Thyroid gland (tissue), 4 donors: Measurements from ENCODE around the gene ZNF785. TPM values are rescaled to one million over a fixed set of nuclear protein-coding genes. Genes with fewer than 3 reads are reported as not detected.

Experiments
- DNase-seq, 2 donors: peaks; one replicate each; pipeline ENCODE4 v3.0.0-alpha.2; 2019
- H3K27ac ChIP-seq, 3 donors: fragments of 200-600 bp; sonication (generic); 1 replicate in 2 of 3; 2 replicates in 1 of 3; pipeline ENCODE4 v1.5.1; 2016 to 2019; ENCODE audit warnings: mild to moderate bottlenecking in 1 of 3, moderate library complexity in 1 of 3
- H3K27me3 ChIP-seq: fragments of 200-600 bp; sonication (generic); one replicate; pipeline ENCODE4 v1.5.1; 2019
- H3K36me3 ChIP-seq, 2 donors: fragments of 200-600 bp; sonication (generic); one replicate each; pipeline ENCODE4 v1.5.1; 2016 to 2019
- H3K4me1 ChIP-seq, 2 donors: fragments of 200-600 bp; sonication (generic); one replicate each; pipeline ENCODE4 v1.5.1; 2017 to 2019
- H3K4me3 ChIP-seq, 3 donors: fragments of 200-600 bp; sonication (generic); replicated peaks in 1 of 3; 1 replicate in 2 of 3; 2 replicates in 1 of 3; pipeline ENCODE4 v1.5.1; 2016; ENCODE audit warnings: mild to moderate bottlenecking in 1 of 3
- H3K9me3 ChIP-seq: fragments of 200-600 bp; sonication (generic); one replicate; pipeline ENCODE4 v1.5.1; 2017
- POLR2A ChIP-seq, 2 donors: fragments of 450-650 bp; IDR thresholded peaks; one replicate each; pipeline ENCODE4 v1.6.1; 2017; ENCODE audit warnings: antibody characterized with exemption in 2 of 2, mild to moderate bottlenecking in 2 of 2, moderate library complexity in 1 of 2
- WGBS, 2 donors: methylation state at CpG; one replicate each; pipeline ENCODE4 v1.1.5; 2017; 5-methylcytosine and 5-hydroxymethylcytosine counted together
- intact Hi-C: fragments of 100-400 bp; cut with DNase I; formaldehyde crosslinking; loops from one replicate; pipeline ENCODE4 v1.15.1; 2023
- total RNA-seq, 4 donors: library from RNA; depleted of rRNA; stranded (reverse); fragments of >200 nt; gene quantifications; one replicate each; pipeline ENCODE4 v1.2.3, GENCODE V29; 2016
- TF ChIP-seq, protein P1 (sequence below), 6 experiments: fragments of 200-600 bp in 3 of 6; fragments of 450-650 bp in 3 of 6; sonication (generic) in 3 of 6; IDR thresholded peaks; one replicate each; pipeline ENCODE4 v1.5.1; 2016 to 2019; ENCODE audit warnings: antibody characterized with exemption in 6 of 6, mild to moderate bottlenecking in 2 of 6, inconsistent platforms in 1 of 6, moderate library complexity in 1 of 6

The ZNF785 gene
- total RNA-seq, 4 donors from 2014 or later = 10.3 to 16.9 (median 12.4) TPM

DNA sequence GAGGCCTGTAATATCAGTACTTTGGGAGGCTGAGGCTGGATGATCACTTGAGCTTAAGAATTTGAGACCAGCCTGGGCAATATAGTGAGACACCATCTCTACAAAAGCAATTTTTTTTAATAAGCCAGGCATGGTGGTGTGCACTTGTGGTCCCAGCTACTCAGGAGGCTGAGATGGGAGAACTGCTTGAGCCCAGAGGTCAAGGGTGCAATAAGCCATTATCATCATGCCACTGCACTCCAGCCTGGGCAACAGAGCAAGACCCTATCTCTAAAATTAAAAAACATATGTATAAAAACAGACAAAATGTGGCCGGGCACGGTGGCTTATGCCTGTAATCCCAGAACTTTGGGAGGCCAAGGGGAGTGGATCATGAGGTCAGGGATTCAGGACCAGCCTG, 3.2 kb upstream of the ZNF785 start:
- WGBS, 2 donors = 95 to 97% methylated on average over 2 of the region's 2 CpGs
- DNase-seq = no peak
- Histone ChIP-seq H3K27me3 (no peaks in the 10 kb centered on the region), H3K36me3 (no peaks in the 10 kb centered on the region), H3K4me3 (no peak overlapping the region), H3K27ac (no peak overlapping the region), H3K4me1 (peaks cover 10 to 12% of the 10 kb centered on the region in 2 donors), H3K9me3 (no peaks in the 10 kb centered on the region)
- intact Hi-C loops = no loop called here
- no peak for TF ChIP-seq POLR2A (IDR thresholded peaks at IDR 0.05)
- TF ChIP-seq, protein P1, sequence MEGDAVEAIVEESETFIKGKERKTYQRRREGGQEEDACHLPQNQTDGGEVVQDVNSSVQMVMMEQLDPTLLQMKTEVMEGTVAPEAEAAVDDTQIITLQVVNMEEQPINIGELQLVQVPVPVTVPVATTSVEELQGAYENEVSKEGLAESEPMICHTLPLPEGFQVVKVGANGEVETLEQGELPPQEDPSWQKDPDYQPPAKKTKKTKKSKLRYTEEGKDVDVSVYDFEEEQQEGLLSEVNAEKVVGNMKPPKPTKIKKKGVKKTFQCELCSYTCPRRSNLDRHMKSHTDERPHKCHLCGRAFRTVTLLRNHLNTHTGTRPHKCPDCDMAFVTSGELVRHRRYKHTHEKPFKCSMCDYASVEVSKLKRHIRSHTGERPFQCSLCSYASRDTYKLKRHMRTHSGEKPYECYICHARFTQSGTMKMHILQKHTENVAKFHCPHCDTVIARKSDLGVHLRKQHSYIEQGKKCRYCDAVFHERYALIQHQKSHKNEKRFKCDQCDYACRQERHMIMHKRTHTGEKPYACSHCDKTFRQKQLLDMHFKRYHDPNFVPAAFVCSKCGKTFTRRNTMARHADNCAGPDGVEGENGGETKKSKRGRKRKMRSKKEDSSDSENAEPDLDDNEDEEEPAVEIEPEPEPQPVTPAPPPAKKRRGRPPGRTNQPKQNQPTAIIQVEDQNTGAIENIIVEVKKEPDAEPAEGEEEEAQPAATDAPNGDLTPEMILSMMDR (IDR thresholded peaks at IDR 0.05) = no peak

DNA sequence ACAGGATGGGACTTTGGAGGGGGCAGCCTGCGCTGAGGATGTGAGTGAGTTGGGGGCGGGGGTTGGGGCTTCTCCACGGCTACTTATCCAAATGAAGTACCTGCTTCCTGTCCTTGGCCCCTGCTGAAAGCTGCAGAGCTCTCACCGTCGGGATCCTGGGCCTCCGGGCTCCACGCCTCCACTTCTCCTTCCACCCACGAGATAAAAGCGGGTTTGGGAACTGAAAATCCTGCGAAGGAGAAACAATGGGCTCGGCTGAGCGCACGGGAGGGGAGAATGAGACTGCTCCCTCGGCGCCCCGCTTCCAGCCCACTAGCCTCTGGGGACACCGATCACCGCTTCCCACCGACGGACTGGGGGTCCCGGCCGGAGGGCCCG, 486 bp downstream of the ZNF785 start:
- 0 to 6% methylated on average over 6 to 7 of the region's 23 CpGs for WGBS, 2 donors
- H3K9me3 ChIP-seq = no peaks in the 10 kb centered on the region
- H3K4me3 ChIP-seq = peak overlapping the region; percentile 23 to 98 (median 56)
- DNase-seq = peak in 1 of 2 donors; percentile 32
- peaks cover 9 to 11% of the 10 kb centered on the region in 2 donors for H3K36me3 ChIP-seq
- intact Hi-C loops = no loop called here
- no peak for TF ChIP-seq POLR2A (IDR thresholded peaks at IDR 0.05)
- TF ChIP-seq, protein P1 (IDR thresholded peaks at IDR 0.05) = no peak
- H3K27ac ChIP-seq = peak overlapping the region; percentile 75 to 88 (median 87)
- H3K4me1 ChIP-seq = peaks cover 10 to 12% of the 10 kb centered on the region in 2 donors
- H3K27me3 ChIP-seq = no peaks in the 10 kb centered on the region

DNA sequence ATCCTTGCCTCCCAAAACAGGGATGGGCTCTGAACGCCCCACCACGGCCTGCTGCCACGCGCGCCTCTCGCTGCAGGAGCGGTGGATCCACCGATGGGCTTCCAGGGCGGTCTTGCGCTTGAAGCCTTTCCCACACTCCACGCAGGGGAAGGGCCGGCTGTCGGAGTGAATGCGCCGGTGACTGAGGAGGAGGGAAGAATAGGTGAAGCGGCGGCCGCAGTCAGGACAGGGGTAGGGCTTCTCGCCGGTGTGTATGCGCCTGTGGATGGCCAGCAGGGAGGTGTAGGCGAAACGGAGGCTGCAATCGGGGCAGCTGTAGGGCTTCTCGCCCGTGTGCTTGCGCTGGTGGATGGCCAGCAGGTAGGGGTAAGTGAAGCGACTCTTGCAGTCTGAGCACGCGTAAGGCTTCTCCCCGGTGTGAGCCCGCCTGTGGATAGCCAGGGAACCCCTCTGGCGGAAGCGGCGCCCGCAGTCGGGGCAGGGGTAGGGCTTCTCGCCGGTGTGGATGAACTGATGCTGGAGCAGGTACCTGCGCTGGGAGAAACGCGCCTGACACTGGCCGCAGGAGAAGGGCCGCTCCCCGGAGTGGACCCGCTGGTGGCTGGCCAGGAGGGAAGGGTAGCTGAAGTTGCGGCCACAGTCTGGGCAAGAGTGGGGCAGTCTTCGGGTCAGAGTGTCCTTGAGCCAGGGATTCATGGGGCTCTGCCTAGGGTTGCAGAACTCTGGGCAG, 2.7 kb downstream of the ZNF785 start:
- Histone ChIP-seq H3K4me1 (peaks cover 10 to 12% of the 10 kb centered on the region in 2 donors), H3K9me3 (no peaks in the 10 kb centered on the region), H3K4me3 (no peak overlapping the region), H3K27me3 (no peaks in the 10 kb centered on the region), H3K36me3 (peaks cover 9 to 11% of the 10 kb centered on the region in 2 donors), H3K27ac (no peak overlapping the region)
- intact Hi-C loops = loop anchor here (5.0 kb wide), 1 partner anchor 115 kb away; the partner anchor contains the start of gene SRCAP
- WGBS, 2 donors = 96 to 97% methylated on average over 34 to 47 of the region's 48 CpGs
- no peak for DNase-seq
- no peak for TF ChIP-seq POLR2A (IDR thresholded peaks at IDR 0.05)
- TF ChIP-seq, protein P1 (IDR thresholded peaks at IDR 0.05) = no peak

DNA sequence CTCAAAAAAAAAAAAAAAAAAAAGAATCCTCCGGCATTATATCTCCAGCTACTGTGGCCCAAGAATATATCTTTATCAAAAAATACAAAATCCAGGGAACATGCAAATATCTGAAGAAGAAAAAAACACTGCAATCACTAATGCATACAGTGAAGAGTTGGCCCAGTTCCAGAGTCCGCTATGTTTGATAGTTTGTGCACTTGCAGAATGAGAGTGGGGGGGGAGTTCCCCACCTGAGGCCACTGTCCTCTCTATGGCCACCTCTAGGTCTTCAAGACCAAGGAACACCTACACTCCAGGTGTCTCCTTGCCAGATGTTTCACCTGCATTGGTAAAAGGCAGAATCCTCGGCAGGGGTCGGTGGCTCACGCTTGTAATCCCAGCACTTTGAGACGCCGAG, 4.0 kb downstream of the ZNF785 start:
- Histone ChIP-seq H3K36me3 (peaks cover 9 to 11% of the 10 kb centered on the region in 2 donors), H3K27ac (no peak overlapping the region), H3K9me3 (no peaks in the 10 kb centered on the region), H3K4me1 (peaks cover 10 to 12% of the 10 kb centered on the region in 2 donors), H3K4me3 (no peak overlapping the region), H3K27me3 (no peaks in the 10 kb centered on the region)
- intact Hi-C loops = loop anchor here (5.0 kb wide), 1 partner anchor 116 kb away; the partner anchor contains the start of gene SRCAP
- DNase-seq = no peak
- WGBS, 2 donors = 72 to 95% methylated on average over 2 to 7 of the region's 7 CpGs
- TF ChIP-seq, protein P1 (IDR thresholded peaks at IDR 0.05) = no peak
- no peak for TF ChIP-seq POLR2A (IDR thresholded peaks at IDR 0.05)

DNA sequence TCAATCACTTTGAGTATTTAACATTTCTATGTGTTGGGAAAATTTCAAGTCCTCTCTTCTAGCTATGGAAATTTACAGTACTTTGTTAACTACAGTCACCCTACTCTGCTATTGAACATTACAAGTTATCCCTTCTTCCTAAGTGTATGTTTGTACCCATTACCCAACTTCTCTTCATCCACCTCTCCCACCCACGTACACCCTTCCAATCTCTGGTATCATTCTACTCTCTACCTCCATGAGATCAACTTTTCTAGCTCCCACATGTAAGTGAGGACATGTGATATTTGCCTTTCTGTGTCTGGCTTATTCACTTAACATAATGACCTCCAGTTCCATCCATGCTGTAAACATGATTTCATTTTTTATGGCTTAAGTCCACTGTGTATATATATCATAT, 10.8 kb downstream of the ZNF785 start:
- intact Hi-C loops = loop anchor here (5.0 to 10.0 kb wide), 2 partner anchors 37 to 60 kb away; no protein-coding TSS in a partner anchor

More for the DNA sequence above, 10.8 kb downstream of the ZNF785 start:
- no peak overlapping the region for H3K27ac ChIP-seq
- WGBS, 2 donors = 87 to 90% methylated on average over 1 of the region's 1 CpG
- DNase-seq = no peak
- H3K9me3 ChIP-seq = no peaks in the 10 kb centered on the region
- no peaks in the 10 kb centered on the region for H3K36me3 ChIP-seq
- H3K27me3 ChIP-seq = no peaks in the 10 kb centered on the region
- H3K4me3 ChIP-seq = no peak overlapping the region
- peaks cover 15 to 18% of the 10 kb centered on the region in 2 donors for H3K4me1 ChIP-seq
- TF ChIP-seq, protein P1 (IDR thresholded peaks at IDR 0.05) = no peak
- no peak for TF ChIP-seq POLR2A (IDR thresholded peaks at IDR 0.05)
